GM12878 (cell line): ENCODE data around the gene APH1B.

ENCODE experiments used
- BHLHE40 ChIP-seq, 2 experiments: fragments of 450-650 bp in 1 of 2; IDR thresholded peaks; 2 replicates each; pipeline ENCODE4 v1.6.1; 2011 to 2017; ENCODE audit warnings: low read depth in 2 of 2, borderline replicate concordance in 1 of 2, improper control_type of control experiment in 1 of 2, low read length in 1 of 2, mild to moderate bottlenecking in 1 of 2
- CTCF ChIP-seq, 3 experiments: IDR thresholded peaks in 2 of 3; conservative IDR thresholded peaks in 1 of 3; 2 replicates each; pipeline ENCODE4 v1.5.1; 2011; ENCODE audit warnings: low read depth in 3 of 3, low read length in 3 of 3, mild to moderate bottlenecking in 3 of 3, control low read depth in 2 of 3, moderate library complexity in 2 of 3, inconsistent platforms in 1 of 3, mixed read lengths in 1 of 3; ENCODE audit not compliant: control insufficient read depth in 2 of 3, insufficient read depth in 1 of 3; ENCODE audit errors: extremely low read depth in 1 of 3
- EP300 ChIP-seq, 2 experiments: fragments of 150-350 bp in 1 of 2; IDR thresholded peaks; 2 replicates each; pipeline ENCODE4 v1.6.1; 2011 to 2012; ENCODE audit warnings: low read depth in 2 of 2, low read length in 2 of 2, borderline replicate concordance in 1 of 2, improper control_type of control experiment in 1 of 2, inconsistent platforms in 1 of 2; ENCODE audit not compliant: control insufficient read depth in 1 of 2
- KDM1A ChIP-seq: fragments of 200-600 bp; sonication (generic); IDR thresholded peaks from 2 replicates; pipeline ENCODE4 v1.6.1; 2016; ENCODE audit warnings: borderline replicate concordance
- MAX ChIP-seq: IDR thresholded peaks from 2 replicates; pipeline ENCODE4 v1.6.1; 2012; ENCODE audit warnings: low read depth, low read length, improper control_type of control experiment
- PBX3 ChIP-seq: IDR thresholded peaks from 2 replicates; pipeline ENCODE4 v1.6.1; 2011; ENCODE audit warnings: mild to moderate bottlenecking, low read depth, low read length, moderate library complexity; ENCODE audit not compliant: insufficient replicate concordance
- SKIL ChIP-seq: fragments of 450-650 bp; IDR thresholded peaks from 2 replicates; pipeline ENCODE4 v1.6.1; 2017; ENCODE audit warnings: mild to moderate bottlenecking, low read depth, inconsistent platforms; ENCODE audit not compliant: poor library complexity, severe bottlenecking
- TCF12 ChIP-seq: IDR thresholded peaks from 2 replicates; pipeline ENCODE4 v1.6.1; 2011; ENCODE audit warnings: low read depth, mild to moderate bottlenecking, low read length

GRCh38 chr15:63232943-63233342 lies 44.5 kb upstream of the APH1B start:
- no peak for TF ChIP-seq CTCF (IDR thresholded peaks at IDR 0.05 in 2 of 3, conservative IDR thresholded peaks at IDR 0.05 in 1 of 3; ENCODE audit: control insufficient read depth in 2 of 3, extremely low read depth in 1 of 3, insufficient read depth in 1 of 3, low read depth in 3 of 3, low read length in 3 of 3)
- TF ChIP-seq SKIL = no peak
- TF ChIP-seq BHLHE40 (IDR thresholded peaks at IDR 0.05; ENCODE audit: borderline replicate concordance in 1 of 2, low read depth in 2 of 2, low read length in 1 of 2) = no peak
- TF ChIP-seq EP300 (IDR thresholded peaks at IDR 0.05; ENCODE audit: borderline replicate concordance in 1 of 2, control insufficient read depth in 1 of 2, low read depth in 2 of 2, low read length in 2 of 2) = no peak
- TF ChIP-seq PBX3 = no peak
- no peak for TF ChIP-seq KDM1A
- no peak for TF ChIP-seq MAX
- no peak for TF ChIP-seq TCF12
